SK-N-SH (cell line): Measurements from ENCODE around the gene PIK3R3.

Source experiments
- CTCF ChIP-seq: fragments of 200-600 bp; sonication (generic); IDR thresholded peaks from 2 replicates; pipeline ENCODE4 v1.6.1; 2017; ENCODE audit warnings: antibody characterized with exemption, mild to moderate bottlenecking, moderate library complexity
- EP300 ChIP-seq, 2 experiments: IDR thresholded peaks; 2 replicates each; pipeline versions ENCODE4 v1.4.0 to v1.6.1; 2012; ENCODE audit warnings: borderline replicate concordance in 1 of 2, low read depth in 1 of 2, low read length in 1 of 2
- EZH2phosphoT487 ChIP-seq: fragments of 200-600 bp; sonication (generic); IDR thresholded peaks from 2 replicates; pipeline ENCODE4 v1.6.1; 2017; ENCODE audit warnings: low read depth, mixed run types, mild to moderate bottlenecking, antibody characterized with exemption, moderate library complexity, borderline replicate concordance
- FOXM1 ChIP-seq: IDR thresholded peaks from 2 replicates; pipeline ENCODE4 v1.4.0; 2012; ENCODE audit warnings: low read depth, mild to moderate bottlenecking
- GABPA ChIP-seq: IDR thresholded peaks from 2 replicates; pipeline ENCODE4 v1.4.0; 2012; ENCODE audit warnings: low read depth, mild to moderate bottlenecking
- MXI1 ChIP-seq: IDR thresholded peaks from 2 replicates; pipeline ENCODE4 v1.6.1; 2012; ENCODE audit warnings: mild to moderate bottlenecking, low read depth, low read length, improper control_type of control experiment
- NRF1 ChIP-seq: IDR thresholded peaks from 2 replicates; pipeline ENCODE4 v1.6.1; 2012; ENCODE audit warnings: low read depth, mild to moderate bottlenecking, low read length
- SIN3A ChIP-seq: IDR thresholded peaks from 2 replicates; pipeline ENCODE4 v1.6.1; 2012; ENCODE audit warnings: low read depth, mild to moderate bottlenecking, low read length, moderate library complexity, borderline replicate concordance
- SMC3 ChIP-seq: IDR thresholded peaks from 2 replicates; pipeline ENCODE4 v1.6.1; 2012; ENCODE audit warnings: low read depth, low read length, improper control_type of control experiment
- TF ChIP-seq, protein P1 (sequence below): IDR thresholded peaks from 2 replicates; pipeline ENCODE4 v1.4.0; 2012; ENCODE audit warnings: low read depth, borderline replicate concordance
- TF ChIP-seq, protein P2 (sequence below): IDR thresholded peaks from 2 replicates; pipeline ENCODE4 v1.4.0; 2012; ENCODE audit warnings: low read depth, borderline replicate concordance

DNA sequence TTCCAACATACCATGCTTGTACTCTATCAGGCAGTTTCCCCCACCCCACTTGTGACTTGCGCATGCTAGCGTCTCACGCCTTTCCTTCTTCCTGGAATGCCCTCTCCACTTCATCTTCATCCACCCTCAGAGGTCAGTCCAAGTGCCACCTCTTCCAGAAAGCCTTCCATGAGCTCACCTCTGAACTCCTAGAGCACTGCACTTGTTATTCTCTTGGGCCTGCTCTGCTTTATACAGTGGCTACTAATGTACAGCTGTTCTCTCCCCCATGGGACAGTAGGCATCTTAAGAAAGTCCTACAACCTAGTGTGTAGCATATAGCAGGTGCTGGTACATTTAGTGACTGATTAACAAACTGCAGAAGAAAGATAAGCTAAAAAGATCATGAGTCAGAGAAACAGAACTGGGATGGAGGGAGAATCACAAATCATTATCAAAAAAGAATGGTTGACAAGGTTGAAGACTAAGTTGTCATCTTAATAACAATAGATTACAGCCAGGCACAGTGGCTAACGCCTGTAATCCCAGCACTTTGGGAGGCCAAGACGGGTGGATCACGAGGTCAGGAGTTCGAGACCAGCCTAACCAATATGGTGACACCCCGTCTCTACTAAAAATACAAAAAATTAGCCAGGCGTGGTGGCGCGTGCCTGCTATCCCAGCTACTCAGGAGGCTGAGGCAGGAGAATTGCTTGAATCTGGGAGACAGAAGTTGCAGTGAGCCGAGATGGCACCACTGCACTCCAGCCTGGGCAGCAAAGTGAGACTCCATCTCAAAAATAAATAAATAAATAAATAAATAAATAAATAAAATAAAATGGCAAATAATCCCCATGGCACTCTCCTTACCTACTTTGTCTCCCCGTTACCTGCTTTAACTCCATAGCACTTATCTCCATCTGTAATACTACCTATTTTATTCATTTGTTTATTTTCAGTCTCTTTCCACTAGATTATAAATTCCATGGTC is 26.2 kb upstream of the PIK3R3 start:
- no peak for TF ChIP-seq SMC3
- TF ChIP-seq CTCF = no peak
- TF ChIP-seq SIN3A = no peak
- TF ChIP-seq EZH2phosphoT487 = no peak
- no peak for TF ChIP-seq MXI1
- TF ChIP-seq, protein P1, sequence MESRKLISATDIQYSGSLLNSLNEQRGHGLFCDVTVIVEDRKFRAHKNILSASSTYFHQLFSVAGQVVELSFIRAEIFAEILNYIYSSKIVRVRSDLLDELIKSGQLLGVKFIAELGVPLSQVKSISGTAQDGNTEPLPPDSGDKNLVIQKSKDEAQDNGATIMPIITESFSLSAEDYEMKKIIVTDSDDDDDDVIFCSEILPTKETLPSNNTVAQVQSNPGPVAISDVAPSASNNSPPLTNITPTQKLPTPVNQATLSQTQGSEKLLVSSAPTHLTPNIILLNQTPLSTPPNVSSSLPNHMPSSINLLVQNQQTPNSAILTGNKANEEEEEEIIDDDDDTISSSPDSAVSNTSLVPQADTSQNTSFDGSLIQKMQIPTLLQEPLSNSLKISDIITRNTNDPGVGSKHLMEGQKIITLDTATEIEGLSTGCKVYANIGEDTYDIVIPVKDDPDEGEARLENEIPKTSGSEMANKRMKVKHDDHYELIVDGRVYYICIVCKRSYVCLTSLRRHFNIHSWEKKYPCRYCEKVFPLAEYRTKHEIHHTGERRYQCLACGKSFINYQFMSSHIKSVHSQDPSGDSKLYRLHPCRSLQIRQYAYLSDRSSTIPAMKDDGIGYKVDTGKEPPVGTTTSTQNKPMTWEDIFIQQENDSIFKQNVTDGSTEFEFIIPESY = no peak
- no peak for TF ChIP-seq EP300 (IDR thresholded peaks at IDR 0.05; ENCODE audit: borderline replicate concordance in 1 of 2, low read depth in 1 of 2, low read length in 1 of 2)
- TF ChIP-seq NRF1 = no peak
- TF ChIP-seq, protein P2, sequence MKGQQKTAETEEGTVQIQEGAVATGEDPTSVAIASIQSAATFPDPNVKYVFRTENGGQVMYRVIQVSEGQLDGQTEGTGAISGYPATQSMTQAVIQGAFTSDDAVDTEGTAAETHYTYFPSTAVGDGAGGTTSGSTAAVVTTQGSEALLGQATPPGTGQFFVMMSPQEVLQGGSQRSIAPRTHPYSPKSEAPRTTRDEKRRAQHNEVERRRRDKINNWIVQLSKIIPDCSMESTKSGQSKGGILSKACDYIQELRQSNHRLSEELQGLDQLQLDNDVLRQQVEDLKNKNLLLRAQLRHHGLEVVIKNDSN = no peak
- no peak for TF ChIP-seq GABPA
- no peak for TF ChIP-seq FOXM1
